GM19397 (cell line): Measurements from ENCODE around the gene CCDC178.
"Not testable (repeated sequence)": the region's sequence is repeated elsewhere in the genome, so short reads cannot be mapped to it uniquely, and the experiment has no call there.

Experiments used
- ATAC-seq: cut with Tn5 transposase; IDR thresholded peaks from one replicate; pipeline ENCODE4 v1.9.1; 2021; ENCODE audit warnings: mild to moderate bottlenecking, moderate library complexity; ENCODE audit not compliant: unreplicated experiment

The CCDC178 gene

GRCh38 chr18:33355756-33356155 lies 84.8 kb downstream of the CCDC178 start:
- ATAC-seq: no peak

GRCh38 chr18:33355263-33355662 lies 85.3 kb downstream of the CCDC178 start:
- no peak for ATAC-seq

DNA sequence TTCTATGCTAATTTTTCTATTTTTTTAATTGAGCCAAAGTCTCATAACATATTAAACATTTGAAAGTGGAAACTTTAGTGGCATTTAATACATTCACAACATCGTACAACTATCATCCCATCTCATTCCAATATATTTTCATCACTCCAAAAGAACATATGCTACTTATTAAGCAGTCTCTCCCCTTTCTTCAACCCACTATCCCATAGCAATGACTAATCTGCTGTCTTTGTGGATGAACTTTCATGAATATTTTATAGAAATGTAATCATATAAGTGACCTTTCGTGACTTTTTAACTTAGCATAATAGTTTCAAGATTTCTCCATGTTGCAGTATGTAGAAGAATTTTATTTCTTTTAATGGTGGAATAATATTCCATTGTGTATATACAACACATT lies 90.3 kb downstream of the CCDC178 start:
- no peak for ATAC-seq

GRCh38 chr18:33339733-33340132 lies 100.8 kb downstream of the CCDC178 start:
- not testable (repeated sequence) for ATAC-seq

DNA sequence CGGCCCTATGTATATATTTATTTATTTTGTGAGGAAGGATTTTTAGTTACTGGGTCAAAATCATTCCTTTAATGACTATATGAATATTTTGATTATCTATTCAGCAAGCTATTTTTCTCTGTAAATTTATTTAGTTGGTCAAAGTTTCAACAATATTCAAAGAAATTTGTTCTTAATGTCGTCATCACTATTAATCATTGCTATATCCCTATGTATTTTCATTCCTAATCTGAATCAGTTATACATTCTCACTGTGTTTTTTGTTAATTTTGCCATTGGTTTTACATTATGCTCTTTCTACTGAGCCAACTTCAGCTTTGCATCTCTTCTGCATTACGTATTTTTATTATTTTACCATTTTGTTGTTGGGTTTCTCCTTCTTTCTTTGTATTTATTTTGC lies 105.7 kb downstream of the CCDC178 start:
- ATAC-seq: no peak

- no peak for ATAC-seq
Measured at GRCh38 chr18:33330711-33331110, 109.8 kb downstream of the CCDC178 start.

GRCh38 chr18:33326975-33327374 lies 113.5 kb downstream of the CCDC178 start:
- no peak for ATAC-seq

GRCh38 chr18:33317640-33318039 lies 122.9 kb downstream of the CCDC178 start:
- no peak for ATAC-seq

- no peak for ATAC-seq
Measured at GRCh38 chr18:33316146-33316587, 124.4 kb downstream of the CCDC178 start.

GRCh38 chr18:33307520-33307919 lies 133.0 kb downstream of the CCDC178 start:
- ATAC-seq: no peak

GRCh38 chr18:33304277-33304676 lies 136.2 kb downstream of the CCDC178 start:
- ATAC-seq: no peak

DNA sequence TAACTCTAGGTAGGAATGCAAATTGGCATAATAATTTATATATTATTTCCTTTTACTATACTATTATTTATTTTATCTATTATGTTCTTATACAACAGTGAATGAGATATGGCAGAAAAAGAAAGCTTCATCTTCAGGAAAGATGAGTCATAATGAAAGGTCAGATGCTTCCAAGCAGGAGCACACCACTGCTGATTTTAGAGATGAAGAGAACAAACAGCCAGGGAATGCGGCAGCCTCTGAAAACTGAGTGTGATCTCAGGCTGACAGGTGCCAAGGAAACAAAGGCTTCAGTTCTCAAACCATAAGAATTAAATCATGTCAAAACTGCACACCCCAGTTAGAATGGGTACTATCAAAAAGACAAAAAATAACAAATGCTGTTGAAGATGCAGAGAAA lies 149.0 kb downstream of the CCDC178 start:
- no peak for ATAC-seq

GRCh38 chr18:33288082-33288716 lies 152.3 kb downstream of the CCDC178 start:
- ATAC-seq: no peak

DNA sequence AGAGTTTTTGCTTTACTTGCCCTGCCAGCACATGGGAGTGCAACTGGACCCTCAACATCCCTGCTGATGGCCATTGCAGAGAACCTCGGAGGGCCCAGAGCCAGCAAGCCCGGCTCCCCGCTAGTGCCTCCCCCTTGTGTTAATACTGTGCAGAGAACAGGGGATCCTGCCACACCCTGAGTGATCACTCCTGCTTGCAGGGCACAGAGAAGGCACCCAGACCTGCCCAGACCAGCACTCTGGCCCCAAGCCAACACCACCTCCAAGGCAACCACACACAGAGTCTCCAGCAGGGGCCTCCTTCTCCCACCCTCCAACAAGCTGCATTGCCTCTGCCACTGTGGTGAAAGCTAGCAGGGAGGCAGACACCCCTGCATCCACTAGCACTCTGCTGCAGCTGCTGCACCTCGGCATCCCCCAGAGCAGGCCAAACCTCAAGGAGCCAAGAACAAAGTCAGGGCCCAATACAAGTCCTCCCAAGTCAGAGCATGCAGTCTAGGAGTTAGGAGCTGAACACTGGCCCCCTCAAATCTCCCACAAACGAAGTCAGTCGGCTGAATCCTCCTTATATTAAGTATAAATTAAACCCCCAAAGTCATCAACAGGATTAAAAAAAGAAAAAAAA lies 157.7 kb downstream of the CCDC178 start:
- ATAC-seq: no peak

DNA sequence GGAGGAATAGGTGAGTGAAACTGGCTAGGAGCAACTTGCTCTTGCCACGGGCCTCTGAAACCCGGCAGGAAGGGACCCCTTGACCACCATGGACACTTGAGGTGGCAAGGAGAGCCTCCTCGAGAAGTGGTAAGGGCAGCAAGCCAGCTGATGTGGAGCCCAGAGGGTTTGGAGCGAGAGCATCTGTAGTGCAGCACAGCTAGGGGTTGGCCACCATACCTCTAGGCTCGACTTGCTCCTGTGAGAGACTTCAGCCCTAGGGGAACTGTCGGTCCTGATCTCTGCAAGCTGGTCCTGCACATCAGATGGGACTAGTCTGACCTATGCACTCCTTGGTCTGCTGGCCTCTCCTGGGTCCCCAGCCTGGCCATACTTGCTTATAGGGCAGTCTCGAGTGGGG lies 158.4 kb downstream of the CCDC178 start:
- ATAC-seq: no peak

DNA sequence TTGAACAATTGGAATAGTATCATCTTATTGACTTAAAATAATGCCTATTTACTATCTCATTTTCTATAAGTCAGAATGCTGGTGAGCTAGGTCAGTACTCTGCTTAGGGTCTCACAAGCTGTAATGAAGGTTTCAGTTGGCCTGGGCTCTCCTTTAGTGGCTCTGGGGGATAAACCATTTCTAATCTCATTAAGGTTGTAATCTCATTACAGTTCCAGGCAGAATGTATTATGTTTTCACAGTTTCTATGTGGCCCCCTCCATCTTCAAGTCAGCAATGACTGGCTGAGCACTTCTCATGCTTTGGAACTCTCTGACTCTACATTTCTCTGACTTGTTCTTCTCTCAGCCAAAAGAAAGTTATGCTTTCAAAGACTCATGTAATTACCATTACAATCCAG lies 163.1 kb downstream of the CCDC178 start:
- no peak for ATAC-seq

- ATAC-seq: no peak
Measured at GRCh38 chr18:33275843-33276242, 164.7 kb downstream of the CCDC178 start.

DNA sequence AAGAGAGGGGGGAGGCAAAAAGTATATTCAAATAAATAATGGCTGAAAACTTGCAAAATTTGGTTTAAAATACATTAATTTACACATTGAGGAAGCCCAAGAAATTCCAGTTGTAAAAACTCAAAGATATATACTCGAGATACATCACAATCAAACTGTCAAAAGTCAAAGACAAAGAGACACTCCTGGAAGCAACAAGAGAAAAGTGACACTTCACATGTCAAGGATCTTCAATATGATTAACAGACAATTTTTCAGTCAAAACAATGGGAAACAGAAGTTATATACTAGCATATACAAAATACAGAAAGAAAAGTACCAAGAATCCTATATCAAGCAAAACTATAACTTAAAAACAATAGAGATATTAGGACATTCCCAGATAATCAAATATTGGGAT lies 170.2 kb downstream of the CCDC178 start:
- ATAC-seq: no peak

DNA sequence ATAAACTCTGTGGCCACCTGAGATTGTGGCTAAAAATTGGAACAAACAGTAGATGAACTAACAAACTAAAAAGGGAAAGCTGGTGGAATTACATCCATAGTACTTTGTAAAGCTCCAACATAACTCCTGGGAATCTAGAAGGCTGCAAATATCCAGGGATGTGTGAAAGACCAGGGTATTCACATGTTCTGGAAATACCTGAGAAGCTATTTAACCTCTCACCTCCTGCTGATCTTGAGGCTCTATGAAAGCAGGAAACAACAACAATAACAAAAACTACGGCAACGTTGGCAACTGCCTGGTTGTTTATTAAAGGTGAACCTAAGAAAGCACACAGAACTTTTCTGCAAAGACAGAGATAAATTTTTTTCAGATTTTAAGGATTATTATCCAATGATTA lies 171.3 kb downstream of the CCDC178 start:
- ATAC-seq: no peak

GRCh38 chr18:33264566-33264965 lies 176.0 kb downstream of the CCDC178 start:
- ATAC-seq: no peak

- no peak for ATAC-seq
Measured at GRCh38 chr18:33239298-33239697, 201.2 kb downstream of the CCDC178 start.

DNA sequence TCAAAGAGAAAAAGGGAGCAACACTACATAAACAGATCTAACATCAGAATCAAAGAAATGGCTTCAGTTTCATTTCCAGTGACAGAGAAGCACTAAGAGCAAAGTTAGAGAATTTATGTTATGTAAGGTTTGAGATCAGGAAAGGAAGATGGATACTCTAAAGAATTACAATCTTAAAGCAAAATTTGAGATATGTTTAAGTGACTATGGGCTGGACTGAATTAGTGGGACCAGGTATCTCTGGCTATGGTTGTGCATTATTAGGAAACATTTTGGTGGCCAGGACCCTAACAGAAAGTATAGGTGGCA lies 208.2 kb downstream of the CCDC178 start:
- ATAC-seq: peak; percentile 14
